Erythroblast (primary cell): Measurements from ENCODE around the gene NEXN.

Source experiments
- GATA1 ChIP-seq: IDR thresholded peaks from 2 replicates; pipeline ENCODE4 v1.6.1; 2011; ENCODE audit warnings: low read depth, mild to moderate bottlenecking, control low read depth, low read length, moderate library complexity
- POLR2A ChIP-seq: IDR thresholded peaks from 2 replicates; pipeline ENCODE4 v1.6.1; 2011; ENCODE audit warnings: mild to moderate bottlenecking, low read length

DNA sequence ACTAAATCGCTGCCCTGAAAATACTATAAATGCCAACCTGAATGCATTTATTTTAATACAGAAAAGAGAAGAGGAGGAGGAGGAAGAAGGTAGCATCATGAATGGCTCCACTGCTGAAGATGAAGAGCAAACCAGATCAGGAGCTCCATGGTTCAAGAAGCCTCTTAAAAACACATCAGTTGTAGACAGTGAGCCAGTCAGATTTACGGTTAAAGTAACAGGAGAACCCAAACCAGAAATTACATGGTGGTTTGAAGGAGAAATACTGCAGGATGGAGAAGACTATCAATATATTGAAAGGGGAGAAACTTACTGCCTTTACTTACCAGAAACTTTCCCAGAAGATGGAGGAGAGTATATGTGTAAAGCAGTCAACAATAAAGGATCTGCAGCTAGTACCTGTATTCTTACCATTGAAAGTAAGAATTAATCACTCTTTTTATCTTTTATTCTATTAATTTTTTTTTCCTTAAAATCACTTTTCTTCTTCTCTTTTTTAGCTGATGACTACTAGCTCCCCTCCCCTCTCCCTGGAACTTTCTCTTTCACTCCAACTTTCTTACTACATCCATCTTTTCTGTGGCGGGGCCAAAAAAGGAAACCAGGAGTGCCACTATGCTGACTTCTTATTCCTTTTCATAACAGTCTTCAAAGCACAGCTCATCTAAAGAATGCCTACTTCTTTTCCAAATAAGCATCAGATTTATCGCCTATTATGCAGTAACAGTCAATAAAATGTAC, 54.1 kb downstream of the NEXN start:
- TF ChIP-seq POLR2A = no peak
- TF ChIP-seq GATA1 = no peak
